Measurements from ENCODE around the gene S100PBP. TPM values are rescaled to one million over a fixed set of nuclear protein-coding genes. Genes with fewer than 3 reads are reported as not detected.

Gene S100PBP
- total and polyA plus RNA-seq, 2 donors (not counting 1 experiment from before 2014, with no cell fraction given): 36.3 to 41.8 TPM

GRCh38 chr1:32884032-32884372, 66.5 kb downstream of the S100PBP start:
- DNase-seq (ENCODE audit: low read depth in 2 of 2): no peak
- H3K4me2 ChIP-seq (ENCODE audit: extremely low read depth, insufficient read depth, low read length): no peak overlapping the region
- no peak overlapping the region for H3K4me3 ChIP-seq (replicated peaks in 1 of 4; ENCODE audit: control extremely low read depth in 1 of 4, insufficient read depth in 1 of 4, low read depth in 3 of 4, low read length in 4 of 4)
- H3K9ac ChIP-seq (ENCODE audit: insufficient read depth, low read length): no peak overlapping the region
- H4K20me1 ChIP-seq (ENCODE audit: control insufficient read depth, extremely low read depth, insufficient read depth, low read length): no peaks in the 10 kb centered on the region
- no peaks in the 10 kb centered on the region for H3K79me2 ChIP-seq (ENCODE audit: control insufficient read depth, insufficient read depth, low read length)
- no peak overlapping the region for H3K27ac ChIP-seq (ENCODE audit: insufficient read depth, low read length)
- TF ChIP-seq CTCF (conservative IDR thresholded peaks at IDR 0.05 in 1 of 2, IDR thresholded peaks at IDR 0.05 in 1 of 2; ENCODE audit: low read depth in 1 of 2, low read length in 2 of 2) (no peak), EZH2 (IDR thresholded peaks at IDR 0.05; ENCODE audit: low read length, missing control alignments) (no peak)
- H3K27me3 ChIP-seq (ENCODE audit: control insufficient read depth, insufficient read depth, low read length): peaks cover 34% of the 10 kb centered on the region
- H3K4me1 ChIP-seq (ENCODE audit: control insufficient read depth, extremely low read depth, insufficient read depth, low read length): no peaks in the 10 kb centered on the region
- H2AFZ ChIP-seq (ENCODE audit: low read length): no peak overlapping the region
- H3K9me3 ChIP-seq (ENCODE audit: control insufficient read depth, insufficient read depth, low read depth, low read length): no peaks in the 10 kb centered on the region
- no peaks in the 10 kb centered on the region for H3K36me3 ChIP-seq (ENCODE audit: control insufficient read depth, insufficient read depth, low read length)

- Histone ChIP-seq H3K4me3 (replicated peaks in 1 of 4; ENCODE audit: control extremely low read depth in 1 of 4, insufficient read depth in 1 of 4, low read depth in 3 of 4, low read length in 4 of 4) (no peak overlapping the region), H3K4me2 (ENCODE audit: extremely low read depth, insufficient read depth, low read length) (no peak overlapping the region), H3K79me2 (ENCODE audit: control insufficient read depth, insufficient read depth, low read length) (no peaks in the 10 kb centered on the region), H4K20me1 (ENCODE audit: control insufficient read depth, extremely low read depth, insufficient read depth, low read length) (no peaks in the 10 kb centered on the region), H3K4me1 (ENCODE audit: control insufficient read depth, extremely low read depth, insufficient read depth, low read length) (no peaks in the 10 kb centered on the region), H3K9me3 (ENCODE audit: control insufficient read depth, insufficient read depth, low read depth, low read length) (no peaks in the 10 kb centered on the region), H3K27ac (ENCODE audit: insufficient read depth, low read length) (no peak overlapping the region), H2AFZ (ENCODE audit: low read length) (no peak overlapping the region), H3K36me3 (ENCODE audit: control insufficient read depth, insufficient read depth, low read length) (no peaks in the 10 kb centered on the region), H3K9ac (ENCODE audit: insufficient read depth, low read length) (no peak overlapping the region), H3K27me3 (ENCODE audit: control insufficient read depth, insufficient read depth, low read length) (peaks cover 34% of the 10 kb centered on the region)
- TF ChIP-seq EZH2 (IDR thresholded peaks at IDR 0.05; ENCODE audit: low read length, missing control alignments) (no peak), CTCF (conservative IDR thresholded peaks at IDR 0.05 in 1 of 2, IDR thresholded peaks at IDR 0.05 in 1 of 2; ENCODE audit: low read depth in 1 of 2, low read length in 2 of 2) (no peak)
- no peak for DNase-seq (ENCODE audit: low read depth in 2 of 2)
Observed at GRCh38 chr1:32884726-32885125, 67.3 kb downstream of the S100PBP start.

GRCh38 chr1:32885676-32886003, 68.2 kb downstream of the S100PBP start:
- no peak overlapping the region for H3K4me3 ChIP-seq (replicated peaks in 1 of 4; ENCODE audit: control extremely low read depth in 1 of 4, insufficient read depth in 1 of 4, low read depth in 3 of 4, low read length in 4 of 4)
- H3K9me3 ChIP-seq (ENCODE audit: control insufficient read depth, insufficient read depth, low read depth, low read length): no peaks in the 10 kb centered on the region
- DNase-seq (ENCODE audit: low read depth in 2 of 2): no peak
- H2AFZ ChIP-seq (ENCODE audit: low read length): no peak overlapping the region
- no peak for TF ChIP-seq CTCF (conservative IDR thresholded peaks at IDR 0.05 in 1 of 2, IDR thresholded peaks at IDR 0.05 in 1 of 2; ENCODE audit: low read depth in 1 of 2, low read length in 2 of 2)
- no peak for TF ChIP-seq EZH2 (IDR thresholded peaks at IDR 0.05; ENCODE audit: low read length, missing control alignments)
- no peaks in the 10 kb centered on the region for H3K4me1 ChIP-seq (ENCODE audit: control insufficient read depth, extremely low read depth, insufficient read depth, low read length)
- no peak overlapping the region for H3K4me2 ChIP-seq (ENCODE audit: extremely low read depth, insufficient read depth, low read length)
- no peaks in the 10 kb centered on the region for H3K79me2 ChIP-seq (ENCODE audit: control insufficient read depth, insufficient read depth, low read length)
- no peak overlapping the region for H3K27ac ChIP-seq (ENCODE audit: insufficient read depth, low read length)
- H4K20me1 ChIP-seq (ENCODE audit: control insufficient read depth, extremely low read depth, insufficient read depth, low read length): no peaks in the 10 kb centered on the region
- H3K27me3 ChIP-seq (ENCODE audit: control insufficient read depth, insufficient read depth, low read length): peaks cover 34% of the 10 kb centered on the region
- H3K36me3 ChIP-seq (ENCODE audit: control insufficient read depth, insufficient read depth, low read length): no peaks in the 10 kb centered on the region
- H3K9ac ChIP-seq (ENCODE audit: insufficient read depth, low read length): no peak overlapping the region
